Cardiac septum (tissue), 1 donor: Measurements from ENCODE around the gene MRPL54. TPM values are rescaled to one million over a fixed set of nuclear protein-coding genes. Genes with fewer than 3 reads are reported as not detected.

Source experiments
- DNase-seq: peaks from one replicate; pipeline ENCODE4 v3.0.0-alpha.2; 2020; ENCODE audit warnings: low spot score
- intact Hi-C: fragments of 100-400 bp; cut with DNase I; formaldehyde crosslinking; loops from one replicate; pipeline ENCODE4 v1.14.0; 2022
- total RNA-seq: library from RNA; stranded (reverse); fragmentation: NEBNext Ultra II Directional; extraction: Animal tissue kit (Norgen Biotek cat#: 25700); gene quantifications from one replicate; pipeline ENCODE4 v1.2.1, GENCODE V29; 2021
- donor health status: DM: no; HTN: no; CAD: no.

The MRPL54 gene
- total RNA-seq, 1 donor from 2014 or later, result 81.4 TPM

GRCh38 chr19:3766520-3766919 is 4.0 kb downstream of the MRPL54 start:
- DNase-seq, result no peak
- intact Hi-C loops, result no loop called here

- intact Hi-C loops, result no loop called here
- DNase-seq, result no peak
These were observed 4.6 kb downstream of the MRPL54 start for GRCh38 chr19:3767050-3767449.

GRCh38 chr19:3768015-3768747 is 5.7 kb downstream of the MRPL54 start:
- intact Hi-C loops, result no loop called here
- DNase-seq, result no peak

- DNase-seq, result no peak
- intact Hi-C loops, result no loop called here
These were observed 6.2 kb downstream of the MRPL54 start for GRCh38 chr19:3768748-3769099.

GRCh38 chr19:3769494-3769893 is 7.0 kb downstream of the MRPL54 start:
- DNase-seq, result no peak
- intact Hi-C loops, result no loop called here

GRCh38 chr19:3770136-3770999 is 7.9 kb downstream of the MRPL54 start:
- DNase-seq, result no peak
- intact Hi-C loops, result no loop called here

- intact Hi-C loops, result no loop called here
- no peak for DNase-seq
These were observed 8.8 kb downstream of the MRPL54 start for GRCh38 chr19:3771000-3771905.

- no peak for DNase-seq
- intact Hi-C loops, result no loop called here
These were observed 9.5 kb downstream of the MRPL54 start, which contains the start of gene RAX2 for GRCh38 chr19:3771906-3772455. RAX2 (minus strand) TSS chr19:3772228; CDS start chr19:3771742, 486 bp downstream.

GRCh38 chr19:3773814-3774515 is 11.5 kb downstream of the MRPL54 start:
- no peak for DNase-seq
- intact Hi-C loops, result no loop called here

GRCh38 chr19:3774621-3775373 is 12.3 kb downstream of the MRPL54 start:
- intact Hi-C loops, result no loop called here
- DNase-seq, result no peak

- no peak for DNase-seq
- intact Hi-C loops, result no loop called here
These were observed 12.9 kb downstream of the MRPL54 start for GRCh38 chr19:3775374-3775711.

GRCh38 chr19:3775831-3776230 is 13.3 kb downstream of the MRPL54 start:
- no peak for DNase-seq
- intact Hi-C loops, result no loop called here

GRCh38 chr19:3776479-3777040 is 14.1 kb downstream of the MRPL54 start:
- DNase-seq, result no peak
- intact Hi-C loops, result no loop called here

- intact Hi-C loops, result no loop called here
- DNase-seq, result no peak
These were observed 15.8 kb downstream of the MRPL54 start for GRCh38 chr19:3778104-3778867.

- intact Hi-C loops, result no loop called here
- no peak for DNase-seq
These were observed 16.6 kb downstream of the MRPL54 start for GRCh38 chr19:3778899-3779723.

- no peak for DNase-seq
- intact Hi-C loops, result no loop called here
These were observed 18.4 kb downstream of the MRPL54 start for GRCh38 chr19:3780786-3781304.
